NT2/D1 (cell line): ENCODE data around the gene MRM3.

Source experiments
- SUZ12 ChIP-seq: IDR thresholded peaks from 2 replicates; pipeline ENCODE4 v1.6.1; 2011; ENCODE audit not compliant: insufficient read length, insufficient read depth; ENCODE audit errors: extremely low read depth
- ZNF274 ChIP-seq: IDR thresholded peaks from 2 replicates; pipeline ENCODE4 v1.6.1; 2011; ENCODE audit warnings: mild to moderate bottlenecking, low read depth, low read length

- TF ChIP-seq ZNF274, result no peak
- TF ChIP-seq SUZ12, result no peak
These were observed 49.0 kb upstream of the MRM3 start for GRCh38 chr17:732902-733720.
